Fibroblast of skin of scalp (primary cell): ENCODE results near the gene PXYLP1.
"Not testable (repeated sequence)": the region's sequence is repeated elsewhere in the genome, so short reads cannot be mapped to it uniquely, and the experiment has no call there.

Source experiments
- DNase-seq: peaks from one replicate; pipeline ENCODE4 v3.0.0-alpha.2; 2013

Gene PXYLP1

GRCh38 chr3:141274411-141275031 is 42.9 kb downstream of the PXYLP1 start:
- no peak for DNase-seq

GRCh38 chr3:141275032-141275422 is 43.4 kb downstream of the PXYLP1 start:
- peak; percentile 44 for DNase-seq

GRCh38 chr3:141275511-141275910 is 43.9 kb downstream of the PXYLP1 start:
- DNase-seq, result no peak

- peak; percentile 22 for DNase-seq
Measured at GRCh38 chr3:141275973-141276372, 44.3 kb downstream of the PXYLP1 start.

GRCh38 chr3:141276398-141276797 is 44.8 kb downstream of the PXYLP1 start:
- DNase-seq, result no peak

- no peak for DNase-seq
Measured at GRCh38 chr3:141277451-141277850, 45.8 kb downstream of the PXYLP1 start.

GRCh38 chr3:141278196-141279076 is 46.8 kb downstream of the PXYLP1 start:
- DNase-seq, result peak; percentile 30

- peak; percentile 25 for DNase-seq
Measured at GRCh38 chr3:141279077-141279967, 47.7 kb downstream of the PXYLP1 start.

GRCh38 chr3:141280086-141280485 is 48.5 kb downstream of the PXYLP1 start:
- peak; percentile 81 for DNase-seq

- DNase-seq, result no peak
Measured at GRCh38 chr3:141280690-141281089, 49.1 kb downstream of the PXYLP1 start.

GRCh38 chr3:141285570-141285969 is 53.9 kb downstream of the PXYLP1 start:
- DNase-seq, result no peak

- DNase-seq, result no peak
Measured at GRCh38 chr3:141286856-141287255, 55.2 kb downstream of the PXYLP1 start.

- DNase-seq, result no peak
Measured at GRCh38 chr3:141287326-141287725, 55.7 kb downstream of the PXYLP1 start.

GRCh38 chr3:141288336-141288990 is 56.8 kb downstream of the PXYLP1 start:
- no peak for DNase-seq

GRCh38 chr3:141289228-141289772 is 57.7 kb downstream of the PXYLP1 start:
- DNase-seq, result no peak

GRCh38 chr3:141291559-141292355 is 60.1 kb downstream of the PXYLP1 start:
- DNase-seq, result no peak

GRCh38 chr3:141292356-141293058 is 60.9 kb downstream of the PXYLP1 start:
- DNase-seq, result no peak

- DNase-seq, result no peak
Measured at GRCh38 chr3:141294301-141294700, 62.7 kb downstream of the PXYLP1 start.

- peak; percentile 70 for DNase-seq
Measured at GRCh38 chr3:141294848-141295247, 63.2 kb downstream of the PXYLP1 start.

GRCh38 chr3:141300426-141300825 is 68.8 kb downstream of the PXYLP1 start:
- DNase-seq, result not testable (repeated sequence)
